Measurements from ENCODE around the gene NCK2.

Gene NCK2

DNA sequence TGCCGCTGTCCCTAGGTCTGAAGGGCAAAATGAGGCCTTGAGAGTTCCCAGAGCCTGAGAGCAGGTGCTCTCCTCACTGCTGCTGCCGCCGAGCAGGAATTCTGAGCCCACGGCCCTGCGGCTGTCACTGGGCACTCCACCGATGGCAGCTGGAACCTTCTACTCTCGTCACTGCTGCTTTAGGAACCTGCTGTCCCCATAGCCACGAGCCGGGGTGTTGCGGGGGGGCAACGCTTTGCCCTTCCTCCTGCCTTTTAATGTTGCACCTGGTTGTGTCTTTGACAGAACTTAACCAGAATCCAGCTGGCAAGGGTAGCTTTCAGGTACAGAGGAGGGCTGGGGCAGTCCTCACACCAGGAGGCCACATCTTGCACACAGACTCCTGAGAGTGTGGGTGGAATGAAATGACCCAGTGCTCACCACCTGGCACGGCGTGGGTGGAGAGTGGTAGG, 32.3 kb downstream of the NCK2 start:
- no peak for DNase-seq (ENCODE audit: low spot score)

- no peak for DNase-seq (ENCODE audit: low spot score)
Observed at GRCh38 chr2:105777506-105778055, 32.9 kb downstream of the NCK2 start.

DNA sequence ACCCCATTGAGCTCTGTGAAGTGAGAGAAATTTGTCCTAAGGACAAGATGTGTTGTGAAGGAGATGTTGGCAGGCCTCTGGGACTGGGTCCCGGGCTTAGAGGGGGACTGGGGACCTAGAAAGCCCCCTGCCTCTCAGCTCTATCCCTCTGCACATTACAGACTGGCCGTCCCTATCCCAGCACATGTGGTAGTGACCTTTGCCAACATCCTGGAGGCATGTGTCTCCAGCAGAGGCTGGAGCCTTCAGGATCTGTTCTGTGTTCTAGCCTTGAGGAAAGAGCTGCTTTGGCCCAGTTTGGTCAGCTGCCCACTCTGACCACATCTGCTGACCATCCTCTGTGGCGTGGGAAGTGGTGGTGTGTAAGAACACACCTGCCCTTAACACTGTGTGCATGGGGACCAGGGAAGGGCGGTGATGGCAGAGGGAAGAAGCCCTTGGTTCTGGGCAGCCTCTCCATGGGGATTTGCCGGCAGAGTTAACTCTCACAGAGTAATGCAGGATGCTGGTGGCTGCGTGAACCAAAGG, 33.4 kb downstream of the NCK2 start:
- no peak for DNase-seq (ENCODE audit: low spot score)

- no peak for DNase-seq (ENCODE audit: low spot score)
Observed at GRCh38 chr2:105779394-105779793, 34.7 kb downstream of the NCK2 start.

- no peak for DNase-seq (ENCODE audit: low spot score)
Observed at GRCh38 chr2:105780606-105781005, 35.9 kb downstream of the NCK2 start.

DNA sequence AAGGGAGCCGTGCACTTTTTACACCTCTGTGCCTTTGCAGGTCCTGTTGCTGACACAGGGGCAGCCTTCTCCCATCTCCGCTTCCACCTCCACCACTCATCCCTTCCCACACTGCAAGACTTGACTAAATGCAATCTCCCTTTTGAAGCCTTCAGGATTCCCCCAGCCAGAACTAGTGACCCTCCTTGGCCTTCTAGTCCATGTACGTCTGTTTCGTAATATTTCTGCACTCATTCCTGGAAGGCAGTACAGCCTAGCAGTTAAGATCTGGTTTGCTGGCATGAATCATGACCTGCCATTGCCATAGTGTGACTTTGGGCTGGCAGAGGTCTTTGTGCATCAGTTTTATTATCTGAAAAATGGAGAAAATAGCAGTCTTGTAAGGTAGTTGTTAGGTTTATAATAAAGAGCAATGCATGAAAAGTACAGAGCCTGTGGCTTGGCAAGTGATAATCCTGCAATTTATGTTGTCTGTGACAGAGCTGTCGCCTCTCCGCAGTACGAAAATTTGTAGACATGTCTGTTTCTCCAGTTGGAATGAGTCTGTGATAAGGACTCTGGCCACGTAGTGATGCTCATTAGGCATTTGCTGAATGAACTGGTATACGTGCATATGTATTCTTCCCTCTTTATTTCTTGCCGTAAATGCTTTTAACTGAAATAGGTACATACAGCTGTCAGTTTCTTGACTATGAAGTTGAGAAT, 36.7 kb downstream of the NCK2 start:
- no peak for DNase-seq (ENCODE audit: low spot score)

GRCh38 chr2:105782123-105782522, 37.4 kb downstream of the NCK2 start:
- no peak for DNase-seq (ENCODE audit: low spot score)

- no peak for DNase-seq (ENCODE audit: low spot score)
Observed at GRCh38 chr2:105782646-105783045, 37.9 kb downstream of the NCK2 start.

DNA sequence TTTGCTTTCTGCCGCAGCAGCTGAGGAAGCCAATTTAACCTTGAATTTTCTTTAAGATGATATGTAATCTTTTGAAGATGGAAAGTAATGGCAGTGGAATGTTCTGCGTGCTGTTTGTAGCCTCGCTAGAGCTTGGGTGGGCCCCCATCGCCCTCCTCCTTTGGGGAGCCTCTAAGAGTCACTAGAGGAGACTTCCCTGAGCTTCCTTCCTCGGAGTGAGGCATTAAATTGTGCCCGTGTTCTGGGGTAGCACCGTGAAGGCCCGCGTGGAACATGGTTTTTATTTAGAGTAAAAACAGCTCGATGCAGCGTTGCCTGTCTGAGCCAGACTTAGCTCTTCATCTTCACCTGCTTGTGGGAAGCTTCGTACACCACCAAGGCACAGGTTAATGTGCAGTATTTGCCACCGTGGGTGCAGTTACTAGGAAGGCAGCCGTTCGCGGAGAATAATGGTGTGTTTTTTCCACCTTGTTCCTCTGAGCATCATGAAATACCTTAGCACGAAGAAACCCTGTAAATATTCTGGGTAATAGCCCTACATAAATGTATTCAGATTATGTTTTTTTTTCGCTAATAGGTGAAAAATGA, 38.5 kb downstream of the NCK2 start:
- DNase-seq (ENCODE audit: low spot score), result no peak

- DNase-seq (ENCODE audit: low spot score), result no peak
Observed at GRCh38 chr2:105783972-105784371, 39.3 kb downstream of the NCK2 start.

DNA sequence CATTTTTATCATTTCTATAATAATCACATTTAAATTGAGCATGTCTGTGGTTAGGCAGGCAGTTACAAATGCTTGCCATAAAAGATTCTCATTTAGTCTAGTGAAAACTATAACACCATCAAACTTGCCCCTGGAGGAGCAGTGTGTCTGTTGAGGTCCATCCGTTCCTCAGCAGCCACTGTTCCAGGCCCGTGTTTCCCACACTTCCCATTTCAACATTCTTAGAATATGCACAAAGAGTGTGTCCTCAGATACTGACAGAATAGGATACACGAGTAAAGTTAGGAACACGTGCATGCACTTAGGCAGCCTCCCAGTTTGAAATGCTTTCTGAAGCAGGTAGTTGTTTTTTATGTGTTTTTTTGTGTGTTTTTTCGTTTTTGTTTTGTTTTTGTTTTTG, 39.9 kb downstream of the NCK2 start:
- no peak for DNase-seq (ENCODE audit: low spot score)

GRCh38 chr2:105785095-105785847, 40.6 kb downstream of the NCK2 start:
- no peak for DNase-seq (ENCODE audit: low spot score)

DNA sequence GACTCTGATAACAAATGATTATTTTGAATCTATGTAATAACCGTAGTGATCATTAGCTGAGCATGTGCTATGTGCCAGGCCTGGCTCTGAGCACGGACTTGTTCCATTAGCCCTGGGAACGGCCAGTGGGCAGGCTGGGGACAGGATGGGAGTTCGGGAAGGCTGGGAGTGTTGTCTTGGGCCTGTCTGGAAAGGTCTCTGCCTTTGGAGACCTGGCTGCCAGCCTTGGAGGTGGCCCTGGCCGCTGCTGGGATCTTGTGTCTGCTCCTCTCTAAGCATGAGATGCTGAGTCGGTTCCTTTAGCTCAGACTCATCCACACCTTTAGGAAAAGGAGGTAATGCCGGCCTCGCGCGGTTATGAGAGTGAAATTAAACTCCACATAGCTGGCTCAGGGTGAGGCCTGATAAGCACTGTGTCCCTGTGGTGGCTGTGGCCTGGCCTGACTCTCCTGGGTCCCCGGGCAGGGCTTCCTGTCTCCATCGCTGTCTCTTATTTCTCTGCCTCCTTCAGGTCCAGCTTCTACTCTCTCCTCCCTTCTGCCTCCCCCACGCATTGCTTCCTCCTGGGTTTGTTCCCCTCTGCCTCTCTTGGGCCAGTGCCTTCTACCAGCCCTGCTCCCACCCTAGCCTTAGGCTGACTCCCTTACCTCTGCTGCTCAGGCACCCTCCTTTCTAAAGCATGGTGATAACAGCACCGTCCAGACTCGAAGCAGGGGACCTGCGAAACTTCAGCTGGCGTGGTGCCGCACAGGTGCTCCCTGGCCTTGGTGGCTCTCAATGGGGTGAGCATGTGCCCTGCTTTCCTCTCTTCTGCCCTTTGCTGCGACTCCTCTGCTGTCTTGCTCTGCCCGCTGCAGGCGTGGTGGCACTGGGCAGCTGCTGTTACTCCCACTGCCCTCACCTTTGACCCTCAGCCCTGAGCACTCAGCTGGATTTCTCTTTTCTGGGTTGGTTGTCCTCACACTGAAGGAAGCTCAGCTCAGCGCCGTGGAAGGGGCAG, 41.8 kb downstream of the NCK2 start:
- DNase-seq (ENCODE audit: low spot score), result no peak

- no peak for DNase-seq (ENCODE audit: low spot score)
Observed at GRCh38 chr2:105787376-105788318, 42.9 kb downstream of the NCK2 start.

GRCh38 chr2:105788670-105789290, 44.1 kb downstream of the NCK2 start:
- DNase-seq (ENCODE audit: low spot score), result no peak

GRCh38 chr2:105789745-105790460, 45.2 kb downstream of the NCK2 start:
- DNase-seq (ENCODE audit: low spot score), result no peak

DNA sequence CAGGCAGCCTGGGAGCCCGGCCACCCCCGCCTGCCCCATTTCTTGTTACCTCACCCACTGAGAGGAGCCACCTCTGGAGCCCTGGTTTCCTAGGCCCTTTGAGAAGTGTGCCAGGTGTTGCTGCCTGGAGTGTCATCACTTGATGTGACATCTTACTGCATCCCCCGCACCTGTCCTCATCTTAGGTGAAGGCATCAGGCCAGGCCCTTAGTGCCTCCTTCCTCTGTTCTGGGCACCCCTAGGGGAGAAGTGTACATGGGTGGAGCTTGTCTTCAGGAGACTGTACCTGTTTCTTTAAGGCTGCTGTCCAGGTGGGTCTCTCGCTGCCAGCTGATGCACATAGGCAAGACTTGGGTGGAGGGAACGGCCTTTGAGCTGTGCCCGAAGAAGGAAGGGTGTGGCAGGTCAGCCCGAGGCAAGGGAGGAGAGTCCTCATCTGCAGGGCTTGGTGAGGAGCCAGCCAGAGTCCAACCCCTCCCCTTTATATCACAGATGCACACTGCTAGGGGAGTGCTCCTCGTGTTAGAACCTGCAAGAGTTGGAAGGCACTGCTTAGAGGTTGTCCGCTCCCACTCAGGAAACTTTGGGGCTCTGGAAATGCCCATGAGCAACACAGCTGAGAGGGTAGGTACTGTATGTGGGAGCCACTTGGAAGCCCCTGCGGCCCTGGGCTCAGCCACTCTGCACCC, 45.9 kb downstream of the NCK2 start:
- no peak for DNase-seq (ENCODE audit: low spot score)

GRCh38 chr2:105791229-105791628, 46.5 kb downstream of the NCK2 start:
- no peak for DNase-seq (ENCODE audit: low spot score)

DNA sequence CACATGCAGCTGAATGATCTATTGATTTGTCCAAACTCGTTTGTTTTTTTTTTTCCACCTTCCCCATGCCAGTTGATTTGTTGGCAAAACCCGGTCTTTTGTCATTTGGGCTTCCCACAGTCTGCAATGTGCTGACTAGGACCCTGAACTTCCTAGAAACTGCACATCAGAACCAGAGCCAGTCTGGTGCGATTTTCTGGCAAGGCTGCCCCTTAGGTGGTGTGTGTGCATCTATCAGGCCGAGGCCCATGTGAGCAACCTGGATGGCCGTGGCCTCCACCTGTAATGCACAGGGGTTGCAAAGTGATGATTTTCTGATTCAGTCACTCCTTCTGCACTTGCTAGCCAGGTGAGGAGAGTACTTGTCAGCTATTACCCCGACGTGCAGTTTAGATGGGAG, 47.8 kb downstream of the NCK2 start:
- no peak for DNase-seq (ENCODE audit: low spot score)

All from ecto neural progenitor cell (in vitro differentiated cells).